GM03348 (cell line): ENCODE results near the gene NPAS3.

Experiments
- DNase-seq: peaks from one replicate; pipeline ENCODE4 v3.0.0; 2012; ENCODE audit warnings: low spot score

The NPAS3 gene

GRCh38 chr14:33717866-33718265 lies 779.2 kb downstream of the NPAS3 start:
- no peak for DNase-seq

DNA sequence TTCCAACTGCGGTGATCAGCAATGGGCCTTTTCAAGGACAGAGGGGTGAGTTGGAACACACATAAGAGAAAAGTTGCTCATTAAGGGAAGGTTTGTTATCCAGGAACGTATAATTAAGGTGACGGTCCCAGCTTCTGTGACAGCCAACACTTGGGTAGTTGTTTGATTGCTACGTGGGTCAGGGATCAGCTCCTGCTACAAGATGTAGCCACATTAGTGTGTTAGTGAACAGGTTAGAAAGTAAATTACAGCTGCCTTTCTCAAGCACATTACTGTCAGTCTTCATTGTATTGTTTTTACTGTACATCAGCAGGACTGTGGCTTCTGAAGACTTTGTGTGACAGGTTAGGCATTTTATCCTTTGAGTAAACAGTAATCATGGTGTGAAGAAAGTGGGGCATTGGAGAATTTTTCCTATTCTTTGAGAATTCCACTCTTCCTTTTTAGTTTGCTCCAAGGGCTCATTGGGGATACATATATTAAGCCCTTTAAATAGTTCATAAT lies 781.7 kb downstream of the NPAS3 start:
- no peak for DNase-seq

DNA sequence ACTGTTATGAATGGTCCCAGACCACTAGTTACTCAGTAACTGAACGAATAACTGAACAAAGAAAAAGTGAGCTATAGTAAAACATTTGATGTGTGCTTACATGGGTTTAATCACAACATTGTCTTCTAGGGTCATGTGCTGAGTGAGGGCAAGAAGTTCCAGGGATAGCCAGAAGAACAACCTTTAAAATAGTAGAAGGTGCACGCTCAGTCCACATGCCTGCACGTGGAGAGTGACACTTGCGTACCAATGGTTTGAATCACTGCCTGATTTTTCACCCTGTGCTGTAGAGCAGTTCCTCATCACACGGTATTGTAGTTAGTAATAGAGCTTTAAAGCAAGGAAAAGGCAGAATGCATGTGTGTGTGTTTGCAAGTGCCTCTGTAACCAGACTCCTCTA lies 788.0 kb downstream of the NPAS3 start:
- no peak for DNase-seq

GRCh38 chr14:33727606-33728005 lies 788.9 kb downstream of the NPAS3 start:
- DNase-seq = no peak

DNA sequence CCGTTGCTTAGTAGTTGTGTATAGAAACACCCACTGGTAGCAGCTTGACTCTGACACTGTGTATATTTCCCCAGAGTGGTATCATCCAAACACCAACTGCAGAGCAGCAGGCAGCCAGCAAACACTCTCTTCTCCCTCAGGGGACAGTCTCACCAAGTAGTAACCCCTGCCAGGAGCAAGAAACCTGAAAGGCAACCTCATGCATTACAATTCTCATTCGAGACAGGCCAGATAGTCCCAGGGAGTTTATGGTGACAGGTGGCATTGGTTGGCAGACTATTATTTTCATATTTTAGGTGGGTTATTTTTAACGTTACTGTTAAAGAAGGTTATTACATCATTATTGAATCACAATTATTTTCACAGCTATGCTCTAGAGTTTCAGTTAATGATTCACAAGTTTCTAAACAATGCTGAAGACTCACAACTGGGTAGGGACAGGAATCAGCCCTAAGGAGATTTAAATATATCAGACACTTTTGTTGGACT lies 789.4 kb downstream of the NPAS3 start:
- no peak for DNase-seq

DNA sequence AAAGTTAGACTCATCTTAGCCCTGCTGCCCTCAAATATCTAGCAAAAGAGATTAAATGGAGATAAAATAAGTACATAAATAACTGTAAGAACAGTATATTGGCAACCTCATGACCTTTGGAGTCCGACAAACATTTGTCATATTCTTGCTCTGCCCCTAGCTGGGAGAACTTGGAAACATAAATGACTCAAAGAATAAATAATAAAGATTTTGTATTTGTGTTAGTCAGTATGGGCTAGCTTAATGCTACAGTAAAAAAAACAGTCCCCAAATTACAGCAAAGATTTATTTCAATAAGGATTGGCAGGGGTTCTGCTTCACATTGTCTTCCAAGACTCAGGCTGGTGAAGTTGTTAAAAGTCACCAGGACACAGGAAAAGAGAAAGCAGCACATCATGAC lies 791.5 kb downstream of the NPAS3 start:
- DNase-seq = no peak

DNA sequence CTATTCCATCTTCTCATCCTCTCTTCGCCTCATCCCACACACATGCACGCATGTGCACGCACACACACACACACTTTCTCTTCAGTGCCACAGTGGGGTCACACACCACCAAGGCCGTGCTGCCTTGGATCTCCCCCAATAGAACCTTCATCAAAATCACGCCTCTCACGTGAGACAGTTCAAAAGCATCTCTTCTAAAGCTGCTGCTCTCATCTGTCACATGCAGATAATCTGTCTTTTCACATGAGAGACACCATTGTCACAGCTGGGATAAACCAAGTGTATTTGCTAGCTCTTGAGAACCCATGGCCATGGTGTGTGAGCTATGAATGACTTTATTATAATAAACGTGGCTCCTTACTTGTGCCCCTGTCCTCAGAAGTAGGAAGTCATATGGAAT lies 793.5 kb downstream of the NPAS3 start:
- DNase-seq = no peak

- no peak for DNase-seq
Measured at GRCh38 chr14:33733310-33733709, 794.6 kb downstream of the NPAS3 start.

GRCh38 chr14:33733721-33734120 lies 795.0 kb downstream of the NPAS3 start:
- DNase-seq = no peak

DNA sequence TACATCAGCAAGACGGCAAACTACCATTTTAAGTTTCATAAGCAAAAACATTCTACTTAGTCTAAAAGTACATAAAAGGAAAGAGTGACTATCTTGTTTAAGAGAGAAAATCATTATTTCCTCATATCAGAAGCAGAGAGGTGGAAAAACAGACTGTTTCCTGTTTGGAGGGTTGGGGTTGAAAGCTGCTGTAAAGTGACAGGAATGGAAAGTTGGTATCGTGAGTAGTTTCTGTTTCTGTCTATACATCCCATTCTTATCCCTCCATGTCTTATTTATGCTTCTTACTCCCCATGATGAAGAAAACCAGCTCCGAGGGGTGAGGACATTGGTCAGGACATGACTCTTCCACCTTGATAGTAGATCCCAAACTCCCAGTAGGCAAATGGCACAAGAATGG lies 795.7 kb downstream of the NPAS3 start:
- no peak for DNase-seq

DNA sequence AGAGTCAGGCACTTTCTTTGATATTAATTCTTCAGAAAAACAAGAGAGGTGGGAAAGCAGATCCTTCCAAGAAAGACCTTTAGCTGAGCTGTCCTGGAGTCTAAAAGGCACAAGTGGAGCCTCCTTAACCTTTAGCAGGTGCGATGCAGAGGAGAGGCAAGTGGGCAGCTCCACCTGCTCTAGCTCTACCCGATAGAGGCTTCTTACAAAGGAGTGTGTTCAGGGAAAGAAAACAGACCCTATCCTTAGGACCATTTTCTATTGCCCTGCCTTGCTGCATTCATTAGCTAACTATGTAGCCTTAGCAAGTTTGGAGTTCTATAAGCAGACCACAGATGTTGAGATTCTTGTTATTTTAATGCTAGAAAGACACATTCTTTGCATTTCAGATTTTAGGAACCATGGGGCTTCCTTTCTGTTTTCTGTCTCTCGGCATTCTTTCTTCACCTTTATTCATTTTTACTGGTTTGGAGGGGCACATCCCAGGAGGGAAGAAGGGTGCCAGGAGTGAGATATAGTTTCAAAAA lies 797.7 kb downstream of the NPAS3 start:
- DNase-seq = no peak

DNA sequence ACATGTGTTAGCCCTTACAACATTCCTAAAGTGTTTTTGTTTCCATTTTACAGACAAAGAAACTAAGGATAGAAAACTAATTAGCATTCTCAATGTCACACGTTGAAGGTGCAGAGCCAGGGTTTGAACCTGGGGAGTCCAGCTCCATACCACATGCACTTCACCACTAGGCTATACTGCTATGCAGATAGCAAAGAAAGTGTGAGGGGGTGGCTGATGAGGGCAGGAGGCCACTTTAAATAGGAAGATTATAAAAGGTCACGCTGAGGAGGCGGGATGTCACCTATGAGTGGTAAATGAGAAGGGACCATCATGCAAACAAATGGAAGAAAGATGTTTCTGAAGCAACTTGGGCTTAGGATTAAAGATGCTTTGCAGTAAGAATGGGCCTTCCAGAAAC lies 798.3 kb downstream of the NPAS3 start:
- DNase-seq = no peak

DNA sequence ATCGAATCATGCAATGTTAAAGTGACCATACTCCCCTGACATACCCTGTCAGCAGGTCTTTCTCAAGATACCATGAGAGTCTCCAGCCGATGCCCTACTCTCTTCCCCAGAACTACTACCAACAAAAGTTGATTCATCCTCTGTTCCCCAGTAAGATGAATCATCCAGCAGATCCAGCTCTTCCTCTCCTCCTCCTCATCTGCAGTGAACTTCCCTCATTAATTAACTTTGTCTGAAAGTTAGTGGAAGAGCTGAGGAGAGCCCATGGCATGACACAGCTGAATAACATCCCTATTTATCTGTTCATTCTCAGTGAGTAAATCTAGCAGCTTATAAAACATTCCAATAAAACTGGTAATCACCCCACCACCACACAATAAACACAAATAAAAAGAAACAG lies 798.8 kb downstream of the NPAS3 start:
- DNase-seq = peak; percentile 36

- DNase-seq = no peak
Measured at GRCh38 chr14:33738029-33738428, 799.4 kb downstream of the NPAS3 start.

GRCh38 chr14:33738491-33738890 lies 799.8 kb downstream of the NPAS3 start:
- DNase-seq = no peak

- DNase-seq = no peak
Measured at GRCh38 chr14:33740531-33740930, 801.9 kb downstream of the NPAS3 start.

DNA sequence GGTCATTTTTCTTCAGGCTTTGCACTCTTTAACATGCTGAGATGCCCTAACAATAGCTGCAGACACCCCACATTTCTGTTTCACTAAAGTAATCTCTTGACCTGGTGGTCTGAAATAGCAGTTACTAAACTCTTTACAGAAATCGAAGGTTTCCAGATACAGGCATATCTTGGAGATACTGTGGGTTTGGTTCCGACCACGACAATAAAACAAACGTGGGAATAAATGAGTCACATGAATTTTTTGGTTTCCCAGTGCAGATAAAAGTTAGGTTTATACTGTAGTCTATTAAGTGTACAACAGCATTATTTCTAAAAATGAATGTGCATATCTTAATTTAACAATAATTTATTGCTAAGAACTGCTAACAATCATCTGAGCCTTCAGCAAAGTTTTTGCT lies 803.5 kb downstream of the NPAS3 start:
- DNase-seq = no peak

DNA sequence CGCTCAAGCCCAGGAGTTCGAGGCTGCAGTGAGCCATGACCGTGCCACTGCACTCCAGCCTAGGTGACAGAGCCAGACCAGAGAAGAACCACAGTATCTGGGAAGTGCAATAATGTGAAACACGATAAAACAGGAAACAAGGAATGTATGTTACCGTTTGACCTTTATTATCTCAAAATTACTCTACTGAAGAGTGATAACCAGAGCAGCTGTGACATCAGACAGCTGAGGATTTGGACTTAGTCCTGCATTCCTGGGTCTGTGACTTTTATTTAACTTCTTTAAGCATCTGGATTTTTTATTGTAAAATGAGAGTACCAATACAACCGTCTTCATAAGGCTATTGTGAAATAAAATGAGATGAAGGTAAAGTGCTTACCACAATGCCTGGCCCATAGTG lies 806.5 kb downstream of the NPAS3 start:
- no peak for DNase-seq

GRCh38 chr14:33747749-33748148 lies 809.1 kb downstream of the NPAS3 start:
- DNase-seq = no peak

- DNase-seq = peak; percentile 27
Measured at GRCh38 chr14:33754261-33754660, 815.6 kb downstream of the NPAS3 start.

DNA sequence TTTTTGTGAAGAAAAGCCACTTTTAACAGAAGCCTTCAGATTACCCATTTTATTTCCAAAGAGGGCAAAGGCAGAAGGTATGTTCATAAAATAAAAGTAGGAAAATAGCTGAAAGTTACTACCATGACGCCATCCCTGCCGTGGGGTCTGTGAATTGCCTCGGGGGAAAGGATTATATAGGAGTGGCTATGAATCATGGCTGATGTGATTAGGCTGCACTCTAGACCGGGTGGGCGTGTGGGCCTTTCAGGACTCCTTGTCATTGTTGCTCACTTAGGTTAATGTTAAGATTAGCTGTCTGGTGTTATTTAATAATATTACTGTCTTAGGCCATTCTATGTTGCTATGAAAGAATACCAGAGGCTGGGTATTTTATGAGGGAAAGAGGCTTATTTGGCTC lies 816.7 kb downstream of the NPAS3 start:
- no peak for DNase-seq

- no peak for DNase-seq
Measured at GRCh38 chr14:33756833-33757232, 818.2 kb downstream of the NPAS3 start.

DNA sequence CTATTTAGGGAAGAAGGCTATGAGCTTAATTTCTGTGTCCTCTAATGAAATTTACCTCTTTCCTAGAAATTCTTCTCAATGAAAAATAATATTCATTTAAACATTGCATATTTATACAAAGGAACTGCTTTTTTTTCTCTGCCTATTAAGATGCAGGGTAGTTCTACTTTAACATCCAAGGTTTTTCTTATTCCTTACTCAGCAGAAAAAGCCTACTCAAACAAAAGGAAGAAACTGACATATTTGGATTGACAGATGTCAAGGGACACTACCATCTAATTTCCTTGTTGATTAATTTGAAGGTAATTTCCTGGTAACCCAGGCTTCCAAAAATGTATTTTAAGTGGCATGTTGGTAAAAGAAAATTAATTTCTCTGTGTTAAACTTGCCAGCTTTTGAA lies 819.9 kb downstream of the NPAS3 start:
- no peak for DNase-seq

DNA sequence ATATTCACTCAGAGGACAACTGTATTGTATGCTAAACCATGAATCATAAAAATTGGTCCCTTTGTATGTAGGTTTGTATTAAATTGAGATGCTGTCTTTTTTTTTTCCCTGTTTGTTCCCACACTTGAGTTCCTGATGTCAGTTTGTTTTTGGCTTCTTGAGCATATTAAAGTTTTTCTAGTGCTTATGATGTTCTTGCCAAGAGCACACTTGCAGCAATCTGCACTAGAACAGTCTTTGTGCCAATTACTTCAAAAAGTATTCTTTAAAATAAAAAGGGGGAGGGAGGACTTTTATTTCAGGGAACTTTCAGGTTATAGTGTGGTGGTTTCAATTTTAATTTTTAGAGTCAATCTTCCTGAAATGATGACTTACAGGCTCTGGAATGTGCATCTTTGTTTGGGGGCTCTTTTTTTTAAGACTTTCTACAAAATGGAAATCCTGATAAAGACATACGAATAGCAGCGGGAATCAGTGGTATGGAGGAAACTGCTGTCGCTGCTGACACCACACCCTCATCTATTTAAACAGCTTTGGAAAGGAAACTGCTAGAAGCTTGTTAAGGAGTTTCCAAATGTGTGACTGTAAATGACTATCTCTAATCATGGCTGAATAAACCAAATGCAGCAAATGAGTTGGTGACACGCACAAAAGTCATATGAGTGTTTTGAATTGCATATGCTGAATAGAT lies 823.6 kb downstream of the NPAS3 start:
- DNase-seq = no peak
